H7 (cell line): ENCODE results near the gene IMMP2L. TPM values are rescaled to one million over a fixed set of nuclear protein-coding genes. Genes with fewer than 3 reads are reported as not detected.

ENCODE experiments used
- DNase-seq: peaks from one replicate; pipeline ENCODE4 v3.0.0; 2012
- H3K27me3 ChIP-seq: 2 replicates; pipeline ENCODE4 v1.6.0; 2011; ENCODE audit warnings: mild to moderate bottlenecking, low read length; ENCODE audit not compliant: control insufficient read depth, insufficient read depth
- H3K36me3 ChIP-seq: replicated peaks from 2 replicates; pipeline ENCODE4 v1.5.1; 2011; ENCODE audit warnings: low read length; ENCODE audit not compliant: control insufficient read depth, insufficient read depth
- H3K4me3 ChIP-seq: 2 replicates; pipeline ENCODE4 v1.5.1; 2011; ENCODE audit warnings: low read depth, mild to moderate bottlenecking, control low read depth, low read length, moderate library complexity; ENCODE audit not compliant: insufficient read depth
- total RNA-seq: library from RNA; depleted of rRNA; stranded (reverse); fragments of >200 nt; shearing (Covaris generic); gene quantifications from 2 replicates; pipeline ENCODE4 v1.2.3, GENCODE V29; 2014

The IMMP2L gene
- total RNA-seq, 1 experiment from 2014 or later: 9.2 TPM

DNA sequence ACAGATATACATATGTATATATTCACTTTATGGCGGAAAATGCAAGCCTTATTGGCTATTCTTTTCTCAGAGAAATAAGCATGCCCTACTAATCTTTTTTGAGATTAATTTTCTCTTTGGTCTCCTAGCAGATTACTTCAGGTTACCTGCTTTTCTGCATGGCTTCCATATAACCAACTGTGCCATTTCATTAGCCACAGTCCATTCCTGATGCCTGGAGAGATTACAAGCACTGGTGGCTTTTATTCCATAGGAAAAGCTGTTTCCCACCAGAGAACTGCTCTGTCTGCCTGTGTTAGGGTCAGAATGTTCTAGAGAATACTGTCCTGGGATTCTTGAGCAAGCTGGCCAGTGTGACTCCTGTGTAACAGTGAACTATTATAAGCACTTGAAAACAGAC is 411.6 kb downstream of the IMMP2L start:
- no peak for DNase-seq
- no peaks in the 10 kb centered on the region for H3K36me3 ChIP-seq
- H3K4me3 ChIP-seq: no peak overlapping the region
- no peaks in the 10 kb centered on the region for H3K27me3 ChIP-seq

DNA sequence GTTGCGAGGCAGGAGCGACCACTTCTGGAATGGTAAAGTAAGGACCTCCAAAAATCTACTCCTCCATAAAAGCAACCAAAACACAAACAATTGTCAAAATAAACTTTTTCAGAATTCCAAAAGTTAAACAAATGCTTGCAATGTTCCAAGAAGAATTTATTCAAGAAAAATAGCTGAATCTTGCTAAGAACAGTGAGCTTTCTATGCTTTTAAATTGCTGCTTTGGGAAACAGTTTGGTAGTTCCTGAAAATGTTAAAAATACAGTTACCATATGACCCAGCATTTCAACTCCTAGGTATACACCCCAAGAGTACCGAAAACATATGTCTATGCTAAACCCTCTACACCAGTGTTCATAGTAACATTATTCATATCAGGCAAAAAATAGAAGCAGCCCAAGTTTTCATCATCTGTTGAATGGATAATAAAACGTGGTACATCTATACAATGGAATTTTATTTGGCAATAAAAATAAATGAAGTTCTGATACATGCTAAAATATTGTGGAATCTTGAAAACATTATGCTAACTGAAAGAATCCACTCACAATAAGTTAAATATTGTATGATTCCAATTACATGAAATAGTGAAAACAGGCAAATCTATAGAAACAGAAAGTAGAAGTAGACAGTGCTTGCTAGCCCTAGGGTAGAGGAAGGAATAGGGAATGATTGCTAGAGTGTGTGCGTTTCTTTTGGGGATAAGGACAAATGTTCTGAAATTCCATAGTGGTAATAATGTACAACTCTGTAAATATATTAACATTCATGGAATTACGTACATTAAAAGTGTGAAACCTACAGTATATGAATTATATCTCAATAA is 414.4 kb downstream of the IMMP2L start:
- Histone ChIP-seq H3K36me3 (no peaks in the 10 kb centered on the region), H3K27me3 (no peaks in the 10 kb centered on the region), H3K4me3 (no peak overlapping the region)
- DNase-seq: no peak

- H3K36me3 ChIP-seq: no peaks in the 10 kb centered on the region
- no peak for DNase-seq
Observed at GRCh38 chr7:111146136-111146535, 416.2 kb downstream of the IMMP2L start.

DNA sequence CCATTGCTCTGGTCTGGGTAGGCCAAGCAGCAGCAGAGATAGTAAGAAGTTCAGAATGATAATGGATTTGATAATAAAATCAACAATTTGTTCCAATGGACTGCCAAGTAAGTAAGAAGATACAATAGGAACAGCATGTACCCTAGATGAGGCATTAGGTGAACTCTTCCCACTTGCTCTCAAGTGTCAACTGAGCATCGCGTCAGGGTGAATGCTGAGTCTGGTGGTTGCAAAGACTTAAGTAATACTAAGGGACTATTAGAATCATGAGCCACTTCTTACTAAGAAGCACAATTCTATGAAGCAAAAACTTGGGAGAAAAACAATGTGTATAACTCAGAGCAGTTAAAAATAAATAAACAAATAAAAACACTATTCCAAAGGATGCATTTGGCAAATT is 416.8 kb downstream of the IMMP2L start:
- H3K36me3 ChIP-seq: no peaks in the 10 kb centered on the region
- H3K4me3 ChIP-seq: no peak overlapping the region
- H3K27me3 ChIP-seq: no peaks in the 10 kb centered on the region
- DNase-seq: no peak

More at GRCh38 chr7:111146136-111146535, 416.2 kb downstream of the IMMP2L start:
- Histone ChIP-seq H3K4me3 (no peak overlapping the region), H3K27me3 (no peaks in the 10 kb centered on the region)

DNA sequence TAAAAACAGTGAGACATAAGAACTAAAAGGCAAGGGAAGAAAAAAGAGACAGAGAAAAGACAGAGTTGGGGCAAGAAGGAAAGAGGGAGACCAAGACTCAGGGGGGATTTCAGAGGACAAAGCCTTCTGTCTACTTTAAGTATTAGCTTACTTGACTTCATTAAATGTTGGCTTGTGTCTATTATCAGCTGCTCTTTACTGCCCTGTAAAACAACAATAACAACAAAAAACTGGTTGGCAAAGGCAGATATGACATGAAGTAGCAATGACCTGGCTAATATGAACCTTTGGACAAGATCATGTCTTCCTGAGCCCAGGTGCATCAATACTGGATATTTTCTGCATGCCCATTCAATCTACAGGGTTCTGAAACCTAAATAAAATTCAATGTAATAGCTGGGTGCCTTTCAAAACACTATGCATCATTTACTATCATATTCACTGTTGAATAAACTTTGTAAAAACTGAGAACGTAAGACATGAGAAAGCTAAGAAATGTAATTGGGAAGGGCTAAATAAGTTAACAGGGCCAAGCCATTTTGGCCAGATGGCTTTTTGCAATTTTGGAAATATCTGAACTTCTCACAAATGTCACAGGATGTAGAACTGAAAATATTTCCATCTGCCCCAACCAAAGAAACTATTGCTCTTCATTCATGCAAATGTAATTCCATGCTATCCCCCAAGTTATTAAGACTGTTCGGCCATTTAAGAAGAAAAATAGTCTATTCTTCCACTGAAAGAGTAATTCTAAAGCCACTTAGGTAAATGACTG is 422.0 kb downstream of the IMMP2L start:
- no peak for DNase-seq
- no peak overlapping the region for H3K4me3 ChIP-seq
- no peaks in the 10 kb centered on the region for H3K27me3 ChIP-seq
- H3K36me3 ChIP-seq: no peaks in the 10 kb centered on the region

DNA sequence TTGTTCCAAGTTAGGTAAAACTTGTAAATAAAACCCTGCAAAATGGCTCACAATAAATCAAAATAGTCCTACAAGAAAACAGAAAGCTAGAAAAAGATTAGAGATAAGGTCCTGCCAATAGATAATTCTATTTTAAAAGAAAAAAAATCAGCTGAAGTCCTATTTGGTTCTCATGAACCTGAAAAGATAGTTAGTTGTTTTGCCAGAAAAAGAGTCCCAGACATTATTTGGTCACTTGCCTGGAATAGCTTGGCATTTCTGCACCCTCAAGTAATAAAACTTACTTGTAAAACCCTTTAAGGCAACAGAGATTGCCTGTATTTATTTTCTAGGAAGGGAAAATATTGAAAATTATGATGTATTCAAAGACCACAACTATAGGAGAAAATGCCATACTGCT is 423.7 kb downstream of the IMMP2L start:
- Histone ChIP-seq H3K27me3 (no peaks in the 10 kb centered on the region), H3K4me3 (no peak overlapping the region), H3K36me3 (no peaks in the 10 kb centered on the region)
- no peak for DNase-seq

GRCh38 chr7:111138193-111138569 is 424.1 kb downstream of the IMMP2L start:
- no peak overlapping the region for H3K4me3 ChIP-seq
- no peaks in the 10 kb centered on the region for H3K27me3 ChIP-seq
- DNase-seq: no peak
- no peaks in the 10 kb centered on the region for H3K36me3 ChIP-seq

DNA sequence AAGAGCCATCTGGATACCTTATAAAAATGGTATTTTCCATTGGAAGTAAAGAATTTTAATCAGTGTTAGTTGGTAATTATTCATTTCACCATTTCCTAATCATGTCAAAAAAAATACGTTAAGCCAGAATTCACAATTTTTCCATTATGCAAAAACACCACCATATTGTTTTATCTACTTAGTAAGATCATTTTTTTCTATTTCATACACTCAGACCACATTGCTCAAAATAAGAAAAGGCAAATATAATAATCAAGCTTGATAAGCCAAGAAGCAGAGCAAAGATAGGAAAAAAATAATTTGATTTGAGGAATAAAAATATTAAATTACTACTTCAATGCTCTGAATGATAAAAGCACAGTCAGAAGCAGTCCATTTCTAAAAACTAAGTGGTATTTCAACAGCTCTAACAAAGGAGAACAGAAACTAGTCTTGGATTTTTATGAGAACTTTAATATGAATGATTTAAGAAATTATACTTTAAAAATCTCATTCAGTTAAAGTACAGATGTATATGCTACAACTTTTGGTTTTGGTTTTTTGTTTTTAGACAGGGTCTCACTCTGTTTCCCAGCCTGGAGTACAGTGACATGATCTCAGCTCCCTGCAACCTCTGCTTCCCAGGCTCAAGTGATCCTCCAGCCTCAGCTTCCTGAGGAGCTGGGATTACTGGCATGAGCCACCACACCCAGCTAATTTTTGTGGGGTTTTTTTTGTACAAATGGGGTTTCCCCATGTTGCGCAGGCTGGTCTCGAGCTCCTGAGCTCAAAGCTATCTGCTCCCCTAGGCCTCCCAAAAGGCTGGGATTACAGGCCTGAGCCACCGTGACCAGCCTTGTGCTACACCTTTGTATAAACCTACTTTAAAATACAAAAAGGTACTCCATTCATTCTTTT is 424.7 kb downstream of the IMMP2L start:
- no peaks in the 10 kb centered on the region for H3K27me3 ChIP-seq
- H3K4me3 ChIP-seq: no peak overlapping the region
- DNase-seq: no peak

DNA sequence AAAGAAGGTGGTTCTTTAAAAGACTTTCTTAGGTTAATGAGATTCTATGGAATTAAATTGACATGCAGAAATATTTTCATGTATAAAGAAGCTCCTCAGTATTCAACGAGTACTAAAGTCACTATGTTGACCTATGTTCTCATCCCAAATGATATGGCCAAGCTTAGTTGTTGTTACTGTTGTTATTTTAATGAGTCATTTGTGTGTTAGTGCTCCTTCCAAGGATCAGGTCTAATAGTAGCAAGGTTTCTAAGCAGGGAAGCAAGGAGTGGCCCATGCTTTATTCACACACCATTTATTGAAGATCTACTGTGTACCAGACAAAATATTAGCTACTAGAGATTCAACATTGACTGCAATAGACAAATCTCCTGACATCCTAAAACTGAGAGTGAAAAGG is 429.5 kb downstream of the IMMP2L start:
- Histone ChIP-seq H3K27me3 (no peaks in the 10 kb centered on the region), H3K4me3 (no peak overlapping the region), H3K36me3 (no peaks in the 10 kb centered on the region)
- DNase-seq: no peak

More for the DNA sequence above, 424.7 kb downstream of the IMMP2L start:
- H3K36me3 ChIP-seq: no peaks in the 10 kb centered on the region

- Histone ChIP-seq H3K36me3 (no peaks in the 10 kb centered on the region), H3K4me3 (no peak overlapping the region), H3K27me3 (no peaks in the 10 kb centered on the region)
- no peak for DNase-seq
Observed at GRCh38 chr7:111129435-111129834, 432.9 kb downstream of the IMMP2L start.

GRCh38 chr7:111126987-111127386 is 435.3 kb downstream of the IMMP2L start:
- Histone ChIP-seq H3K4me3 (no peak overlapping the region), H3K27me3 (no peaks in the 10 kb centered on the region), H3K36me3 (no peaks in the 10 kb centered on the region)
- no peak for DNase-seq

DNA sequence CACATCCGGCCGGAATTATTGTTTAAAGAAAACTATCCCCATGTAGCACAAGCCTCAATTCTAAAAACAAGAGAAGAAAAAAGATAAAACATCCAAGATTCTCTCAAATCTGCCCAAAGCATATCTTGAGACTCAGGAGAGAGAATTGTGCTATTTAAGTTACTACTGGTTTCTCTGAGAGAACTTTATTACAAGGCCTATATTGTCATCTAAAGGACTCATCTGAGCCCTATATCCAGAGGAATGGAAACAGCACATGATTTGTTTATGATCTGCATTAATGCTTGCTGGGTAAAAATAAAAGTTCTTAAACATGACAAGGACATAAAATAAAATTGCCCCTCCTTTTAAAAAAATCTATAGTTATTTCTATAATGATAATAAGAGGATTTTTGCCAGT is 446.3 kb downstream of the IMMP2L start:
- Histone ChIP-seq H3K4me3 (no peak overlapping the region), H3K27me3 (no peaks in the 10 kb centered on the region), H3K36me3 (no peaks in the 10 kb centered on the region)
- no peak for DNase-seq

DNA sequence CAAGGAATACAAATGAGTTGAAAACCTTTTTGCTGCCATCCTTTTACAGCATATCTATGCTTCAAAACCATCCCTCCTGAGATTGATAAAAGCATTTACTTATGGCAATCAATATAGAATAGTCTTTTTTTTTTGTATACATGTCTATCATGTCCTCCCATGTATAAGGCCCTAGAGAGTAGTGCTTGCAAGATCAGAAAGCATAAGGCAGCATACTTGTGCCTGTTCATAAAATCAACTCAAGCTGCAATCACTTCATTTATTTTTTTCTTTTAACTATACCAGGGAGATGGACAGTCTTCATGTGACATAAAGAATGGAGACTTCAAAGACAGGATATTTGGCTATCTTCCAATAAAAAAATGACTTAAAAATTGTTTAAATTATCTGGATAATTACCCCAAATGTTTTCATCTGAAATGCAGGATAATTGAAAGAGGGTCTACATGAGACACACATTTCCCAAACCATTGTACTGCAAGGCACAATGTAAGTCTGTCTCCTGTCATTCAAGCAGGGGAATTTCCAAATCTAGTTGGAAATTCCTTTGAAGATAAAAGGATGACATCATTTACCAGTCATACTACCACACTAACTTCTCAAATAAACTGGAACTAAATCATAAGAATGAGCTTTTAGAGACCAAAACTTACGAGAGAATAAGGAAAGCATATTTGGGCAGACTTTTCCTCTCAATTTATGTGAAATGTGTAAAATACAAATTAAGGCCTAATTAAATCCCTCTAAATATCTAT is 448.9 kb downstream of the IMMP2L start:
- Histone ChIP-seq H3K4me3 (no peak overlapping the region), H3K27me3 (no peaks in the 10 kb centered on the region), H3K36me3 (no peaks in the 10 kb centered on the region)
- no peak for DNase-seq

DNA sequence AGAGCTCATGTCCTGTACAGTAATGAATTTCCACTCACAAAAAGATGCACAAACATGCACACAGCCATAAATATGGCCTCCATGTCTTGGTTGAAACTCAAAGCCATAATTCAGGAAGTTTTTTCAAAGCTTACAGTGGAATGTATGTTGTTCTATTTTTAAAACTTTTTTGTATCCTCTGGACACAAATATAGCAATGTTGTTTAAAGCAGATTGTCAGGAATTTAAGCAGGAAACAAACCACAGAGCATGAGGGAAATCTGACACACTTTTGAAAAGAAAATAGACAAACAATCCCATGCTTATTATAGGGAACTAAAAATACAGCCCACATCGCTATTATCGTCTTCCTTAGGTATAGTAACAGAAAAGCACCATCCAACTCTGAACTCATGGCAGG is 449.9 kb downstream of the IMMP2L start:
- no peaks in the 10 kb centered on the region for H3K36me3 ChIP-seq
- no peak for DNase-seq
- H3K27me3 ChIP-seq: no peaks in the 10 kb centered on the region
- H3K4me3 ChIP-seq: no peak overlapping the region
